ENCODE data around the gene DGAT2. TPM values are rescaled to one million over a fixed set of nuclear protein-coding genes. Genes with fewer than 3 reads are reported as not detected.

DGAT2 gene
- total RNA-seq, 1 experiment from 2014 or later = 1.9 TPM

GRCh38 chr11:75797792-75798191, 29.2 kb downstream of the DGAT2 start:
- no peak for DNase-seq (ENCODE audit: extremely low read depth, low read depth)

DNA sequence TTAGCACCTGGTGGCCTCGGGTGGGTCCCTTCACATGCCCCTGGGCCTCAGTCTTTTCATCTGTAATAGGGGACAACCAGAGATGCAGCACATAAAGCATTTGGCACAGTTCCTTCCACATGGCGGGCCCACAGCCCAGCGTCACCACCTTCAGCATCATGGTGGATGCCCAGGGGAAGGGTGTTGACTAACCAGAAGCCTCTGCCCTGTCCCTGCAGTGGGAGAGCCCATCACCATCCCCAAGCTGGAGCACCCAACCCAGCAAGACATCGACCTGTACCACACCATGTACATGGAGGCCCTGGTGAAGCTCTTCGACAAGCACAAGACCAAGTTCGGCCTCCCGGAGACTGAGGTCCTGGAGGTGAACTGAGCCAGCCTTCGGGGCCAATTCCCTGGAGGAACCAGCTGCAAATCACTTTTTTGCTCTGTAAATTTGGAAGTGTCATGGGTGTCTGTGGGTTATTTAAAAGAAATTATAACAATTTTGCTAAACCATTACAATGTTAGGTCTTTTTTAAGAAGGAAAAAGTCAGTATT, 31.6 kb downstream of the DGAT2 start:
- DNase-seq (ENCODE audit: extremely low read depth, low read depth) = no peak

GRCh38 chr11:75800728-75801361, 32.3 kb downstream of the DGAT2 start:
- DNase-seq (ENCODE audit: extremely low read depth, low read depth) = no peak

GRCh38 chr11:75801362-75802020, 32.9 kb downstream of the DGAT2 start:
- DNase-seq (ENCODE audit: extremely low read depth, low read depth) = no peak

DNA sequence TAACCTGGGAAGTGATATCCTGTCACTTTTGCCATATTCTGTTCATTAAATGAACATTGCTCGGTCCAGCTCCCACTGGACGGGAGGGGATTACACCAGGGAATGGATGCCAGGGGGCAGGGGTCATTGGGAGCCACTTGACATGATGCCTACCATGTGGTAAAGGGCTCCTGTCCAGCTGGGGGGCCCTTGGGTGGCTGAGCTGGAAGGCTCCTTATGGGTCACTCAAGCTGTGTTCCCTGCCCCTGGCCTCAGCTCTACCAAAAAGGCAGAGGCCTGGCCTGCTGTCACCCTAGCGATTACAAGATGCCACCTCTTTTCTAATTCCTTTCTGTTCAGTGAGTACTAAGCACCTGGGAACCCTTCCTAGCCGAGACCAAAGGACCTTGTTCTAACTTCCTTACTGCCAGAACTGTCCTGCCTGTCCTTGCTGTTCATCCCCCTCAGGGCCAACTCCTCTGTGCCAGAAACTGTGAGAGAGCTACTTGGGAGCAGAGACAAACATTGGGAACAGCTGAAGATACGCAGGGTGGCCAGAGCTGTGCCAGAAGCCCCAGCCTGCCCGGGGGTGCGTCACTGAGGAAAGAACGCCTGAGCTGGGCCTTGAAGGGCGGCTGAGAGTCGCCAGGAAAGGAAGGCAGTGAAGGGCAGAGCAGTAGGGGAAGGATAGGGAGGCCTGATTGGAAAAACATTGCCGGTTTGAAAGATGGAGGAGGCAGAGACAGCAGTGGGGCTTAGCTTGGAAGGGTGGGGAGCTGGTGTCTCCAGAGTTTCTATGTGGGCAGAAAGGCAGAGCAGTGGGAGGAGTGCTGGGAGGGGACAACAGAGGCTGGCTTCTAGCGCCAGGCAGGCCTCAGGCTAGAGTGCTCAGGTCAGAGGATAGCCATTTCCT, 33.7 kb downstream of the DGAT2 start:
- DNase-seq (ENCODE audit: extremely low read depth, low read depth) = no peak

DNA sequence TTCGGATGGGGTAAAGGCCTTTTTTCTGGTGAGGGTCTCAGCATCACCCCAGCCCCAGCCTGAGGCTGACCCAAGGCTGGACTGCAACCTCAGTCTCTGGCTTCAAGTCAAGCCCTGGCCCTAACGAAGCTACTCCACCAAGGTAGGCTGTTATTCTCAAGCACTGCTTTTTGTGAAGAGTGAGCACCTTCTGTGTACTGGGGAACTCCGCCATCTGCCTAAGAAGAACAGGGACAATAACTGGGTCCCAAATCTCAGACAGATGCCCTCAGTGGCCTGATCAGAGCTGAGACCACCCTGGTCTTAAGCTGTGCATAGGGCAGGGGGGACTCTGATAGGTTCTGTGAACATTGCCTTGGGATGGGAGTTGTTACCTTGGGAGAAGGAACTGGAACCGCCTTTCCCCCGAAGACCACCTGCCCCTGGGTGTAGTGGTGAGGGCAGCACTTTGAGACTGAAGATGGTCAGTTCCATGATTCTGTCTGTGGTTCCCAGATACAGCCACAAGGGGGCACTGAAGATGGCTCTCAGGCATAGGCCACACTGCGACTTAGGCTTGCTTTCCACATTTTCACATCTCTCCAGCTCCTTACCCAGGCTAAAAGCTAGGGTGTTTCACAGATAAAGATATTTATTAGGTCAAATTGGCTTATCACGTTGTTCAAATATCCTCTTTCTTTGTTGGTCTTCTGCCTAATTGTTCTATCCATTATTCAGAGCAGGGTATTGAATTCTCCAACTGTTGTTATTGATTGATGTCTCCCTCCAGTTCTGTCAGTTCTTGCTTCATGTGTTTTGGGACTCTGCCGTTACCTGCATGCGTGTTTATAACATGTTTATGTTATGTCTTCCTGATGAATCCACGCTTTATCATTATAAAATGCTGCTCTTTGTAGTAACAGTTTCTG, 34.6 kb downstream of the DGAT2 start:
- peak; percentile 51 for DNase-seq (ENCODE audit: extremely low read depth, low read depth)

DNA sequence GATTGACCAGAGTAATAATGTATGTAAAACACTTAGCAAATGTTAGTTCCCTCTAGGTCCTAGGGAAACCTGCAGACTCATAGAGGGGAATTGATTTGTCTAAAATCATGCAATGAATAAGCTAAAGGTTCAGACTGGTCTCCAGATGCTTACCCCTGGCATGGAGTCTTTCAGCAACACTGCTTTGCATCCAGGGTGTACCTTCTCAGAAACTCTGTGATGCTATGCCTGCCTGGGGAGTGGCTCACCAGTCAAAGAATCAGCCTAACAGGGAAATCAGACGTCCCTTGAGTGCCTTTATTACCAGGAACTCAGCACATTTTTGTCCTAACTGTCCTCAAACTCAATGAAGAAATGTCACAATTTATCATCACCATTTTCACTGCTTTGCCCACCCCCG, 40.5 kb downstream of the DGAT2 start:
- DNase-seq (ENCODE audit: extremely low read depth, low read depth) = no peak

DNA sequence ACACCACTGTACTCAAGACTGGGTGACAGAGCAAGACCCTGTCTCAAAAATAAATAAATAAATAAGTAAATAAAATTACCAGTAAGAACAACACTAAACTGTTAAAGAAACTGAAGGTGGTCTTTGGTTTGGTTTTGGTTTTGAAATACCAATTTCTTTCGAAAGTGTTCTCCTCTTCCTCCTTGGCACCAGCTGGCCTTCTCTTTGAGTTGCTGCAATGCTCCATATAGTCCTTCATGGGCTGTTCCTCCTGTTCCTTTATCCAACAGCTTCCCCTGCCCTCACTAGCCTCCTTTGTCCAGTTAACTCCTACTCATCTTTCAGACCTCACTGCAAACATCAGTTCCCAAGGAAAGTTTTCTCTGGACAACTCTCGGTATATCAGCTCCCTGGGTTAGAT, 41.4 kb downstream of the DGAT2 start:
- no peak for DNase-seq (ENCODE audit: extremely low read depth, low read depth)

DNA sequence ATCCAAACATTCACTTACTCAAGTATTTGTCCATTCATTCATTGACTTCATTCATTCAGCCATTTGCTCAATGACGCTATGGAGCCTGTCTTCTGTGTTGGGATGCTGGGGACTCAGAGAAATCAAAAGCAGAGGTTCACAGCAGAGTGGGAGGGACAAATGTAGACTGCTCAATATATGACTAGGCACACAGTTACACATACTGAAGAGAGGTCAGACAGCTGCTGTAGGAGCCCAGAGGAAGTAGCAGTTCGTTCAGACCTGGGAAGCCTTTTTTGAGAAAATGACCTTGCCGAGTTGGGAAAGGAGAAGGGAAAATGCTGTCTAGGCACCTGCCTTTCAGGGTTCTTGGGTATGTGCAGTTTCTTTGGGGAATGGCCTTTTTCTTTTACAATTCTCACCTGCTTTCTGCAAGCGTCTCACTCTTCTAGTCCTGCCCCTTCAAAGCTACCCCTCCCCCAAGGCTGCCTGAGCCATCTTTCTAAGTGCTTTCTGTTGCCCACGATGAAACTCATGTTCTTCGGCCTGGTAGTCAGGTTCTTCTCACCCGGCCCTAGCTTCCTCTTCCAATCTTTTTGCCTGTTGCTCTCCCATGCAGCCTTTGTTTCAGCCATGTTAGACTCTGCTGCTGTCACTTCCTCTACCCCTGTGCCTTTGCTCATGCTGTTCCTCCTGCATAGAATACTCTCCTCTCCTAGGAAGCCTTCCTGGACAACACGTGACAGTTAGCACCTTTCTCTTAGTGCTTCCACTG, 42.2 kb downstream of the DGAT2 start:
- DNase-seq (ENCODE audit: extremely low read depth, low read depth) = no peak

GRCh38 chr11:75811485-75811884, 42.9 kb downstream of the DGAT2 start:
- DNase-seq (ENCODE audit: extremely low read depth, low read depth) = no peak

DNA sequence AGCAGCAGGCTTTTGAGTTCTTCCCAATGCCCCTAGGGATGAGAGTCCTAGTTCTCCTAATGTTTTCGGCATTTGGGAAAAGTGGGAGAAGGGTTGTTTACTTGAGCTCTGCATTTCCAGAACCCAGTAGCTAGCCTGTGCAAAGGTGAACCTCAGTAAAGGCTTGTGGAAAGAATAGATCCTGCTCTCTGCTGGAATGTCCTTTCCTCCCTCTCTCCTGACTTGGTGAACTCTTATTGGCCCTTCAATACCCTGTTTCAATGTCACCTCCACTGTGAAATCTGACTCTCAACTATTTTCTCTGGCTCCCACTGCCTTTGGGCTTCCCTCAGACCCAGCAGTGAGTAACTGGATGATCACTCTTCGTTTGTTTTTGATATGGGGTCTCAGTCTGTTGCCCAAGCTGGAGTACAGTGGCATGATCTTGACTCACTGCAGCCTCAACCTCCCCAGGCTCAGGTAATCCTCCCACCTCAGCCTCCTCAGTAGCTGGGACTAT, 44.0 kb downstream of the DGAT2 start:
- DNase-seq (ENCODE audit: extremely low read depth, low read depth) = no peak

DNA sequence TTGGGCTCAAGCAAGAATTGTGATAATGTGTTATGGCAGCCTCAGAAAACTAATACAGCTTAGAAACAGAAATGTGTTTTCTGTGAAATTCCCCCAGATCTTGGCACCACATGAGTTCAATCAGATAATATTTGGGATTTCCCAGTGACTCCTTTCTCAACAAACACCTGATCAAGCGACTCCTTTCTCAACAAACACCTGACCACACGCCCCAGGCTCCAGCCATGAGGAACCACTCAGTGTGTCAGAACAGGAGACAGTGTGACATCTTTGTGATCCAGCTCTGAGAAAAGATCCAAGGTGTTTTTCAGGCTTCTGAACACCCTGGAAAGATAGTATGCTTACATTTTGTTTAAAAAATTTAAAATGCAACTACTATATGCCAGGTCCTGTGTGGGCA, 44.5 kb downstream of the DGAT2 start:
- no peak for DNase-seq (ENCODE audit: extremely low read depth, low read depth)

GRCh38 chr11:75813622-75814039, 45.1 kb downstream of the DGAT2 start:
- DNase-seq (ENCODE audit: extremely low read depth, low read depth) = no peak

GRCh38 chr11:75814363-75814676, 45.7 kb downstream of the DGAT2 start:
- DNase-seq (ENCODE audit: extremely low read depth, low read depth) = no peak

DNA sequence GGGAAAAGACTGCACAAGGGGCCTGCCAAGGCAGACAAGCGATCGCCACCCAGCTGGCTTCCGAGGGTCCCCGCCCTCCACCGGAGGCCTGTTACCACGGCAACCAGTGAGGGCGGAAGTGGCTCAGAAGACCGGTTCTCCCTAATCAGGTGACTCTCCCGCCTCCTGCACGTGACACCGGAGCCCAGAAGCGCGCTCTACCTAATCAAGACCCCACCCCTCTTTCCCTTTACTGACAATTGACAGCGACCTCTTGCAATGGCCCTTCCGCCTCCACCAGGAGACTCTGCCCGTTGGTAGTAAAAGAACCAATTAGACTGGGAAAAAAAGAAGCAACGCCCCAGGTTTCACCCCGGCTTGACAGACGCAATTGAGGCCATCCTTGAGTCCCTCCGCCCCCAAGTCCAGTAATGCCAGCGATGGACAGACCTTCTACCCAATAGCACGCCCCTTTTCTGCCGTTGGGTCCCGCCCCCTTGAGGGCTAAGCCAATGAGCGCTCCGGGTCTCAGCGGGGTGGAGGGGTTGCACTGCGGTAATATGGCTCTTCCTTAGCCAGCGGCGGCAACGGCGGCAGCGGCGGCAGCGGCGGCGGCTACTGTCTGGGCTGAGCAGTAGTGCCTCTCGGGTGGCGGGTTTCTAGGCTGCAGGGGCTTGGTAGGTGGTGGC, 46.2 kb downstream of the DGAT2 start, which contains the start of gene UVRAG:
UVRAG (plus strand) TSS at position 534 of the 668 bp plus-strand sequence. CDS start 198 bp downstream, outside the sequence.
- peak; percentile 97 for DNase-seq (ENCODE audit: extremely low read depth, low read depth)

- peak; percentile 1 for DNase-seq (ENCODE audit: extremely low read depth, low read depth)
Measured at GRCh38 chr11:75815345-75816168, 47.0 kb downstream of the DGAT2 start.

DNA sequence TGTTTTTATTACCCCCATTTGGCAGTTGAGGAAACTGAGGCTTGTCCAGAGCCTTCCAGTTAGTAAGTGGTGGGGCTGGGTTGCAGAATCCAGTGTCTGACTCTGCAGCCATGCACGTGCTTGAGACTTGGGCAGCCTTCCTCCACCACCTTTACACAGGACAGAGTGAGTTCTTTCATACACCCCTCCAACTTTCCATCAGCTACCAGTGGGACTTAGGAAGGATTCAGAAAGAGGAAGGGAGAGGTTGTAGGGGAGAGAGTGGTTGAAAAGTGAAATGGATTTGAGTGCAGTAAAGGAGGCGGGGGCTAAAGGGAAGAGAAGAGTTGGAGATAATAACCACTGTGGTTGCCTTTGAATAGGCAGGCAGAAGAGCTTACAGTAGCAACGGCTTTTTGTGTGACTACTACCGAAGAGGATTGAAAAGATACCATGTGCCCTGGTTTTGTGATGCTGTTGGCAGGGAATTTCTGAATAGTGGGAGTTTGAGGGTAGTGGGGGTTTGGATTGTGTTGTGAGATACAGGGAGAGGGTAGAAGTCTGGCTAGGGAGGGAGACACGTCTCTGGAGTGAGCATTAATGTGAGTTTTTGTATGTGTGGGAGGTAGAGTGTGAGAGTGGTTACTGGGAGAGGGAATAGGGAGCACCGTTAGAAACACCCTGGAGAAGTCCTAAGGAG, 48.1 kb downstream of the DGAT2 start:
- no peak for DNase-seq (ENCODE audit: extremely low read depth, low read depth)

Data from NCI-H460 (cell line).